GM12874 (cell line): ENCODE data around the gene TSC1.

Experiments
- CTCF ChIP-seq: IDR thresholded peaks from 2 replicates; pipeline ENCODE4 v1.5.1; 2011; ENCODE audit warnings: low read depth, mild to moderate bottlenecking, control low read depth, low read length, moderate library complexity; ENCODE audit not compliant: insufficient read depth

Gene TSC1

GRCh38 chr9:132866898-132867297 lies 77.5 kb downstream of the TSC1 start:
- TF ChIP-seq CTCF = no peak

GRCh38 chr9:132864691-132865090 lies 79.7 kb downstream of the TSC1 start:
- TF ChIP-seq CTCF = no peak

- TF ChIP-seq CTCF = no peak
Observed at GRCh38 chr9:132864277-132864676, 80.1 kb downstream of the TSC1 start.

GRCh38 chr9:132863096-132863495 lies 81.3 kb downstream of the TSC1 start:
- no peak for TF ChIP-seq CTCF

- TF ChIP-seq CTCF = no peak
Observed at GRCh38 chr9:132862533-132862932, 81.9 kb downstream of the TSC1 start.

- no peak for TF ChIP-seq CTCF
Observed at GRCh38 chr9:132861666-132862065, 82.8 kb downstream of the TSC1 start.

- no peak for TF ChIP-seq CTCF
Observed at GRCh38 chr9:132858751-132859150, 85.7 kb downstream of the TSC1 start.
